HG03469 (cell line): ENCODE results near the gene CASP12.

ENCODE experiments used
- ATAC-seq: cut with Tn5 transposase; IDR thresholded peaks from one replicate; pipeline ENCODE4 v1.9.1; 2021; ENCODE audit warnings: mild to moderate bottlenecking, moderate library complexity, moderate number of reproducible peaks; ENCODE audit not compliant: unreplicated experiment

CASP12 gene

DNA sequence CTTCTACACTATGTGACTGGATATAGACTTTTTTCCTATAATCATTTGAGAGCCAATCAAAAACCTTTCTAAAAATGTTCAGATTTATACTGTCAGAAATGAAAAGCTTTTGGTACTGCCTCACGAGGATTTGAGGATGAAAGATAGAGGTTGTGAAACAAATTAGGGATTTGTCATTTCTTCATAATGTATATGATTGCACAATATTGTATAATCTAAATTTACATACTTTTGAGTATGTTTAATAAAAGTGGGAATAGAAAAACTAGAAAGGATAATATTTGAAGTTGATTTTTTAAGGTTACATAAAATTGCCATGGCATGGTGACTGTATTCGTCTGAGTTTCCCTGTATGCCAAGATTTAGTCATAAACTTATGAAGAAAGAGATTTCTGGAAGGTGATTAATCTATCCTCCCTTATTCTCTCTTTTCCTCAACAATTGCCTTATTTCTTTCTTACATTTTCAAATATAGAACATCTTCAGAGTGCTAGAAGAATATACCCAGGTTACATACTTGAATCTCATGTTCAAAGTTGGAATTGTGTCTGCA, 56.2 kb downstream of the CASP12 start:
- no peak for ATAC-seq

DNA sequence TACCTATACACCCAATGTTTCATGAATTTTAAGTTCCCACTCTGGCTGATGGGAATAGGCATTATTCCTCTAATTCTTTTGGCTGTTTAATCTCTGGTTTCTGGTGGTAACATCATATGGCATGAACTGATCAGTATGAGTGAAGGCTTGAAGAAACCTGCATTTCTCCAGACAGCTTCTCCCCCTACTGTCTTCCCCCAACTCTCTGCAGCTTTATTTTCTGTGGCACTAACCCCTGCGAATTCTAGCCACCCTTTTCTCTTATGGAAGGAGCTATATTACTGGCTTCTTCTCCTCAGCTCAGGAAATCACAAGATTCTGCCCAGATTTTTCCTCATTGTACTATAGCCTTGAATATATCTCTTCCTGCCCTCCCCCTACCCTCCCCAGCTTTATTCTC, 57.1 kb downstream of the CASP12 start:
- ATAC-seq = no peak

DNA sequence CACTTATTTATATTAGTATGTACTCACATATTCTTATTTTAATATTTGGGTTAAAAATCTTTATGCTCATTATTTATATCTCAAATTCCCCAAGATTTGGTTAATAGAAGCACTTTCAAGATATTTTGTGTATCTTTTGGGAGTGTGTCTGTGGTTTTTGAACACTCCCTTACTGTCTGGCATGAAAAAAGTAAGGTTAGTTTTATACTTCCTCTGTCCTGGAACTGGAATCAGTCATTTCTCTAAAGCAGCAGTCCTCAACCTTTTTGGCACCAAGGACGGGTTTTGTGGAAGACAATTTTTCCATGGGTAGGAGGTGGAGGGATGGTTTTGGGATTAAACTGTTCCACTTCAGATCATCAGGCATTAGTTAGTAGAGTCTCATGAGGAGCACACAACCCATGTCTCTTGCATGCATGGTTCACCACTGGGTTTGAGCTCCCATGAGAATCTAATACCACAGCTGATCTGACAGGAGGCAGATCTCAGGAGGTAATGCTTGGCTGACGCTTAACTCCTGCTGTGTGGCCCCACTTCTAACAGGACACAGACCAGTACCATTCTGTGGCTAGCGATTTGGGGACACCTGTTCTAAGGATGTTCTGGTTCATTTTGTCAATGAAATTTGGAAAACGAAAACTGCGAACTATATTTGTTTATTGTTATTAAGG, 60.2 kb downstream of the CASP12 start:
- ATAC-seq = no peak

DNA sequence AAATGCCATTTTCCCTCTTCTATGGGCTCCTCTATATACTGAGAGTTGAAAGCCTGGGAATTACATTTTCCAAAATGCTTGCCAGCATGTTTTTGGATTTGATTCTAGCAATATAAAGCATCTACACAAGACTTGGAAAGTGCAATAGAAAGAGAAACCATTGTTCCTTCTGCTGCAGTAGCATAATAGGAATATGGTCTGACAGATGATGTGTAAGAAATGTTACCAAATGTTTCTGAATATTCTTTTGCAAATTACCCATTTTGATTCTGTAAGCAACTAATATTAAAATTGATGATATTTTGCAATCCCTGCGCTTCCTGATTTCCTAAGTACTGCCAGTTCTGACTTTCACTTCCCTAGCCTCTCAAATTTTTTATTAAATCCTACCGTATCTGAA, 61.6 kb downstream of the CASP12 start:
- ATAC-seq = no peak
